GM19240 (cell line): ENCODE data around the gene CELF5.
"Not testable (repeated sequence)": the region's sequence is repeated elsewhere in the genome, so short reads cannot be mapped to it uniquely, and the experiment has no call there.

Experiments used
- DNase-seq: peaks from one replicate; pipeline ENCODE4 v3.0.0; 2011; ENCODE audit warnings: low spot score; ENCODE audit not compliant: insufficient read length

The CELF5 gene

GRCh38 chr19:3272952-3273351 lies 48.5 kb downstream of the CELF5 start:
- no peak for DNase-seq

- no peak for DNase-seq
These were observed 49.9 kb downstream of the CELF5 start for GRCh38 chr19:3274245-3274941.

GRCh38 chr19:3274942-3275582 lies 50.6 kb downstream of the CELF5 start:
- peak; percentile 55 for DNase-seq

- peak; percentile 83 for DNase-seq
These were observed 51.3 kb downstream of the CELF5 start for GRCh38 chr19:3275583-3276340.

GRCh38 chr19:3276341-3276799 lies 51.9 kb downstream of the CELF5 start:
- no peak for DNase-seq

GRCh38 chr19:3277649-3278048 lies 53.2 kb downstream of the CELF5 start:
- no peak for DNase-seq

- DNase-seq: no peak
These were observed 53.8 kb downstream of the CELF5 start for GRCh38 chr19:3278294-3278693.

- no peak for DNase-seq
These were observed 54.3 kb downstream of the CELF5 start for GRCh38 chr19:3278749-3279148.

- no peak for DNase-seq
These were observed 54.8 kb downstream of the CELF5 start for GRCh38 chr19:3279306-3279705.

GRCh38 chr19:3281026-3281425 lies 56.6 kb downstream of the CELF5 start:
- DNase-seq: no peak

GRCh38 chr19:3282155-3282554 lies 57.7 kb downstream of the CELF5 start:
- DNase-seq: no peak

- DNase-seq: no peak
These were observed 58.1 kb downstream of the CELF5 start for GRCh38 chr19:3282564-3282963.

- no peak for DNase-seq
These were observed 58.8 kb downstream of the CELF5 start for GRCh38 chr19:3283246-3283751.

- no peak for DNase-seq
These were observed 59.6 kb downstream of the CELF5 start for GRCh38 chr19:3283886-3284657.

GRCh38 chr19:3284759-3285646 lies 60.5 kb downstream of the CELF5 start:
- no peak for DNase-seq

GRCh38 chr19:3285647-3286176 lies 61.3 kb downstream of the CELF5 start:
- no peak for DNase-seq

- no peak for DNase-seq
These were observed 63.4 kb downstream of the CELF5 start for GRCh38 chr19:3287814-3288213.

GRCh38 chr19:3288437-3288836 lies 64.0 kb downstream of the CELF5 start:
- DNase-seq: not testable (repeated sequence)

GRCh38 chr19:3289971-3290569 lies 65.6 kb downstream of the CELF5 start:
- no peak for DNase-seq

- DNase-seq: not testable (repeated sequence)
These were observed 66.4 kb downstream of the CELF5 start for GRCh38 chr19:3290858-3291257.
